ENCODE measurements around the gene ARHGAP31.

ARHGAP31 gene

DNA sequence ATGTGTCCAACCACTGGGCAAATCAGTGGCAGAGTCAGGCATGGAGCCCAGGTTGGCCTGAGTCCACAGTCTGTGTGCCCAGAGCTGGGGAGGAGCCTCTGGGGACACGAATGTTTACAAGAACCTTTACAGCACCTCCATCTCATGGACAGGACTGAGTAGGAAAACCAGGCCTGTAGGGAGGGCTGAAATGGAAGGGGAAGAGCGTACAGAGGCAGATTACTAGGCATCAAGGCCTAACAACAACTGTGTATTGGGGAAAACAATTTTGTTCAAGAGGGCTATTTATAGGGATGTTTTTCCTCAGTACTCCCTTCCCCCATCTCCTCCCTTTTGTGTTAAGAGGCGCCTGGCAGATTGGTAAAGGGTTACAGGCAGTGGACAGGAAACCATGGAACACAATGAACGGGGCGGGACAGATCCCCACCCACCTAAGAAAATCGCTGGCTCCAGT is 15.1 kb upstream of the ARHGAP31 start:
- Histone ChIP-seq H3K27ac (ENCODE audit: low read length) (peak overlapping the region; percentile 27), H3K27me3 (ENCODE audit: low read depth, low read length) (no peaks in the 10 kb centered on the region), H3K36me3 (ENCODE audit: control insufficient read depth in 1 of 2, insufficient read depth in 2 of 2, low read length in 2 of 2) (no peaks in the 10 kb centered on the region), H3K4me1 (ENCODE audit: control insufficient read depth in 1 of 2, insufficient read depth in 2 of 2, low read length in 2 of 2) (peaks cover 0 to 6% of the 10 kb centered on the region in 2 donors), H3K9me3 (ENCODE audit: control insufficient read depth in 1 of 2, low read length in 2 of 2) (no peaks in the 10 kb centered on the region), H3K4me3 (ENCODE audit: low read depth in 1 of 2, low read length in 2 of 2) (no peak overlapping the region)

DNA sequence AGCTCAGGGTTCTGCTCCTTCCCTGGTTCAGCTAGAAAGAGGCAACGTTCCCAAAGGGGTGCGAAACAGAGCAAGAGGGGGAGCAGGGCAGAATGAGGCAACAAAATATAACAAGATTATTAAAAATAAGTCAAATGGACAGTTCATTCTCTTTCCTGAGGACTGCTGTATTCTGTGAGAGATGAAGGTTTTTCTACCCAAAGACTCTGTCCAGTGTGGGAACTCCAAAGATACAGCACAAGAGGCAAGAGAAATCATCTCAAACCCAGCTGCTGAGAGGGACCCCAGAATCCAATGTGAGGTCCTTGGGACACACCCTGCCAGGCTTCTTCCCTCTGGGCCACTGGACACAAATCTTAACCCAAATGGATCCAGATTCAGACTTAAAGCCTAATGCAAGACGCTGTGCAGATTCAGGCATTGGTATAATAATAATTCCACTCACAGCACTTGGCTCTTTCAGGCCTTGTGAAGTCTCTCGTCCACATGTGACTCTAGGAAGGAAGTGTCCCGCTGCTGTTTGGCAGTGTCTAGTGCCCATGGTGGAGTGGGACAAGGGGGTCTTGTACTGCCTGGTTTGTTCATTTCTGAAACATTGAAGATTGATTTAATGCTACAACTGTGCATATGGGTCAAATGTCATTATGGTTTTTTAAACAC is 14.5 kb upstream of the ARHGAP31 start:
- Histone ChIP-seq H3K27ac (ENCODE audit: low read length) (peak overlapping the region; percentile 27), H3K4me1 (ENCODE audit: control insufficient read depth in 1 of 2, insufficient read depth in 2 of 2, low read length in 2 of 2) (peaks cover 0 to 6% of the 10 kb centered on the region in 2 donors), H3K4me3 (ENCODE audit: low read depth in 1 of 2, low read length in 2 of 2) (no peak overlapping the region), H3K36me3 (ENCODE audit: control insufficient read depth in 1 of 2, insufficient read depth in 2 of 2, low read length in 2 of 2) (no peaks in the 10 kb centered on the region), H3K9me3 (ENCODE audit: control insufficient read depth in 1 of 2, low read length in 2 of 2) (no peaks in the 10 kb centered on the region), H3K27me3 (ENCODE audit: low read depth, low read length) (no peaks in the 10 kb centered on the region)

DNA sequence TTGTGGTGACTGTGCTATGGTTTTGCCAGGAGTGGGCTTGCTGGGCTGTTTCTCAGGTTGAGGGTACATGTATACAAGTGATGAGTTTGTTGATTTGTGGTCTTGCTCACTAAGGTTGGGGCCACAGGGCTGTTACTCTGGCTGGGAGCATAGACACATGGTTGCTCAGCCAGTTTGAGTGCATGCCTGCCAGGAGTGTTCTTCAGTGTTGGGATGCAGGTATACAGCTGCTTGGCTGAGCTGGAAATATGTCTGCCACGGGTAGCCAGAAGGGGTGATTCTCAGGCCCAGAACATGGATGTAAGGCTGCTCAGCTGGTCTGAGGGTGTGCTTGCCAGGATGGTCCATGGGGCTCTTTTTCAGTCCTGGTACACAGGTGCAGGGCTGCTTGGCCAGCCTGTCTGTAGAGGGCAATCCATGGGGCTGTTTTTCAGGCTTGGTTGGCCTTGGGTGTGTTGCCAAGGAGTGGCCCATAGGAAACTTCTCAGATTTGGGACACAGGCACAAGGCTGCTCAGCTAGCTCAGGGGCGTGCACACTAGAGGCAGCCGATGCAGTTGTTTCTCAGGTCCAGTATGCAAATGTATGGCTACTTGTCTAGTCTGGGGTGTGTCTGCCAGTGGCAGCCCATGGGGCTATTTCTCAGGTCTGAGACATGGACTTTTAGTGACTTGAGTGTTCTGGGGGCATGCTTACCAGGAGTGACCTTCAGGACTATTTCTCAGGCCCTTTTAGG is 5.3 kb upstream of the ARHGAP31 start:
- H3K9me3 ChIP-seq (ENCODE audit: control insufficient read depth in 1 of 2, low read length in 2 of 2): peaks cover 0 to 4% of the 10 kb centered on the region in 2 donors
- H3K27ac ChIP-seq (ENCODE audit: low read length): no peak overlapping the region
- peaks cover 0 to 9% of the 10 kb centered on the region in 2 donors for H3K4me1 ChIP-seq (ENCODE audit: control insufficient read depth in 1 of 2, insufficient read depth in 2 of 2, low read length in 2 of 2)
- H3K4me3 ChIP-seq (ENCODE audit: low read depth in 1 of 2, low read length in 2 of 2): no peak overlapping the region
- H3K36me3 ChIP-seq (ENCODE audit: control insufficient read depth in 1 of 2, insufficient read depth in 2 of 2, low read length in 2 of 2): no peaks in the 10 kb centered on the region
- no peaks in the 10 kb centered on the region for H3K27me3 ChIP-seq (ENCODE audit: low read depth, low read length)

DNA sequence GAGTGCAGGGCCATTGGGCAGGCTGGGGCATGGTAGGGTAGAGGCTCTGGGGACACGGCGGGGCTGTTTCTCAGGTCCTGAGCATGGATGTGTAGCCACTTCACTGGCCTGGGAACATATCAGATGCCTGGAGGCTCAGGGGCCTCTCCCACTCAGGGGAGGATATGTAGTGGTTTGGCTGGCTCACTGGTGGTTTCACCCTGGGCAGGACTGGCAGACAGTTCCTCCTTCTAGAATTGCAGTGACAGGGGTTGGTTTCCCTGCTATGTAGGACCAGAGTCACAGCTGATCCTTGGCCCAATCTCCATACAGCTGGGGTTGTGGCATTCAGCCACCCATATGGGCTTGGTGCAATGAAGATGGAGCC is 4.8 kb upstream of the ARHGAP31 start:
- peaks cover 0 to 9% of the 10 kb centered on the region in 2 donors for H3K4me1 ChIP-seq (ENCODE audit: control insufficient read depth in 1 of 2, insufficient read depth in 2 of 2, low read length in 2 of 2)
- H3K36me3 ChIP-seq (ENCODE audit: control insufficient read depth in 1 of 2, insufficient read depth in 2 of 2, low read length in 2 of 2): peaks cover 0 to under 1% of the 10 kb centered on the region in 2 donors
- H3K9me3 ChIP-seq (ENCODE audit: control insufficient read depth in 1 of 2, low read length in 2 of 2): peaks cover 0 to 4% of the 10 kb centered on the region in 2 donors
- no peaks in the 10 kb centered on the region for H3K27me3 ChIP-seq (ENCODE audit: low read depth, low read length)
- H3K4me3 ChIP-seq (ENCODE audit: low read depth in 1 of 2, low read length in 2 of 2): no peak overlapping the region
- H3K27ac ChIP-seq (ENCODE audit: low read length): no peak overlapping the region

DNA sequence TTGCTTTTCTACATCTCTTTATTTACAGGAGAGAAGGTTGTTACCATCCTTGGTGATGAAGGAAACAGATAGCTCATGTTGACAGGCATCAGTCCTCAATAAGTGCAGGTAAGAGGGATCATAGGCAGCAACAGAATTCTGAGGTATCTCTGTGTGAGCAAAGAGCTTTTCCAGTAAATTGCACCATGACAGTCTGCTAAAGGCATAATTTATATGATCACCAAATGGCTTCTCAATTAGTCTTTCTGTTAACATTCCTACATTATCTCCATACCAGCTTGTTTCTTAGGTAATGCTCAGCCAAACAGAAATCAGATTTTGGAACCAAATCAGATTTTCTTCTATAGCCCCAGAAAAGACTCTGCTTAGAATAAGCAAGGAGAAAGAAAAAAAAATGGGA is 3.6 kb upstream of the ARHGAP31 start:
- peaks cover 0 to 9% of the 10 kb centered on the region in 2 donors for H3K4me1 ChIP-seq (ENCODE audit: control insufficient read depth in 1 of 2, insufficient read depth in 2 of 2, low read length in 2 of 2)
- H3K36me3 ChIP-seq (ENCODE audit: control insufficient read depth in 1 of 2, insufficient read depth in 2 of 2, low read length in 2 of 2): peaks cover 0 to 4% of the 10 kb centered on the region in 2 donors
- H3K9me3 ChIP-seq (ENCODE audit: control insufficient read depth in 1 of 2, low read length in 2 of 2): peaks cover 0 to 4% of the 10 kb centered on the region in 2 donors
- H3K4me3 ChIP-seq (ENCODE audit: low read depth in 1 of 2, low read length in 2 of 2): no peak overlapping the region
- H3K27ac ChIP-seq (ENCODE audit: low read length): no peak overlapping the region
- H3K27me3 ChIP-seq (ENCODE audit: low read depth, low read length): no peaks in the 10 kb centered on the region

DNA sequence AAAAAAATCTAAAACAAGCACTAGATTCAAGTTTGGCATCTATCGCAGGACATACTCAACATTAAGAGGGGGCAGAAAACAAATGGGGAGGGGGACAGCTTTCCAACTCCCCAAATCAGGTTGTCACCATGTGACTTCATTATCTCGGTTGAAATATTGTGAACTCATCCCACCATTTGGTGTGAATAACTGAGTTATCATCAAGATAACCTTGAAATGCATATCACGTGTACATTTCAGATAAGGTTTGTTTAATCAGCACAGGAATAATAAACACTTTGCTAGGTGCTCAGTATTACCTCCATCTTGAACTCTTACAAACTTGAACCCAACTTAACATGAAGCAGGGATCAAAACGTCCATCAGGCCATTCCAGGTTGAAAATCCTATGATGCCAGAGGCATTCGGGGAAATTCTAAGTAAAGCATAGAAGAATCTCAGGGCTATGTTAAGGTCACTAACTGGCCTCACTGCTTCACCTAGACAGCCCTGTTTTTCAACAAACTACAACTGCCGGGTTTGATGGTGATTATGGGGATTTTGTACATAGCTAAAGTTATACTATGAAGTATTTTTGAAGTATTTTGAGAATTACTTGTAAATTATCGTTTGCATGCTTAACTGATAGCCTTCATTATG is 3.0 kb upstream of the ARHGAP31 start:
- Histone ChIP-seq H3K4me3 (ENCODE audit: low read depth in 1 of 2, low read length in 2 of 2) (no peak overlapping the region), H3K27me3 (ENCODE audit: low read depth, low read length) (no peaks in the 10 kb centered on the region), H3K9me3 (ENCODE audit: control insufficient read depth in 1 of 2, low read length in 2 of 2) (peaks cover 0 to 4% of the 10 kb centered on the region in 2 donors), H3K36me3 (ENCODE audit: control insufficient read depth in 1 of 2, insufficient read depth in 2 of 2, low read length in 2 of 2) (peaks cover 0 to 4% of the 10 kb centered on the region in 2 donors), H3K4me1 (ENCODE audit: control insufficient read depth in 1 of 2, insufficient read depth in 2 of 2, low read length in 2 of 2) (peaks cover 0 to 9% of the 10 kb centered on the region in 2 donors), H3K27ac (ENCODE audit: low read length) (no peak overlapping the region)

DNA sequence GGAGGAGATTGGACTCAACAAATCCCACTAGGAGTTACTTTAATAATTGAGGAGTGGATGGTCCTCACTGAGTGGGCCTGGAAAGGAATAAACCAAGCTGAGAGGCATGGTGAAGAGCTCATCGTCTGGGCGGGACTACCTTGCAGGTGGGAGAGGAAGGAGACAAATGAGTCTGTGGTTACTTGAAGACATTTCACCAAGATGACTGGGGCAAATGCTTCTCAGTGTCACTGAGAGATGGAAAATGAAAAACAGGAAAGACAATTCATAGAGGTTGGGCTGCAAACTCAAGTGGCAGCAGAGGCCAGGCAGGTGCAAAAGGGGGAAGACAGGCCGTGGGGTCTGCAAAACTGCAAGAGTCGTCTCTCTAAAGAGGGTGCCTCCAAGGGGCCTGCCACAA is 1.5 kb upstream of the ARHGAP31 start:
- Histone ChIP-seq H3K4me3 (ENCODE audit: low read depth in 1 of 2, low read length in 2 of 2) (no peak overlapping the region), H3K4me1 (ENCODE audit: control insufficient read depth in 1 of 2, insufficient read depth in 2 of 2, low read length in 2 of 2) (peaks cover 0 to 22% of the 10 kb centered on the region in 2 donors), H3K36me3 (ENCODE audit: control insufficient read depth in 1 of 2, insufficient read depth in 2 of 2, low read length in 2 of 2) (peaks cover 0 to 4% of the 10 kb centered on the region in 2 donors), H3K27ac (ENCODE audit: low read length) (no peak overlapping the region), H3K27me3 (ENCODE audit: low read depth, low read length) (no peaks in the 10 kb centered on the region), H3K9me3 (ENCODE audit: control insufficient read depth in 1 of 2, low read length in 2 of 2) (no peaks in the 10 kb centered on the region)

DNA sequence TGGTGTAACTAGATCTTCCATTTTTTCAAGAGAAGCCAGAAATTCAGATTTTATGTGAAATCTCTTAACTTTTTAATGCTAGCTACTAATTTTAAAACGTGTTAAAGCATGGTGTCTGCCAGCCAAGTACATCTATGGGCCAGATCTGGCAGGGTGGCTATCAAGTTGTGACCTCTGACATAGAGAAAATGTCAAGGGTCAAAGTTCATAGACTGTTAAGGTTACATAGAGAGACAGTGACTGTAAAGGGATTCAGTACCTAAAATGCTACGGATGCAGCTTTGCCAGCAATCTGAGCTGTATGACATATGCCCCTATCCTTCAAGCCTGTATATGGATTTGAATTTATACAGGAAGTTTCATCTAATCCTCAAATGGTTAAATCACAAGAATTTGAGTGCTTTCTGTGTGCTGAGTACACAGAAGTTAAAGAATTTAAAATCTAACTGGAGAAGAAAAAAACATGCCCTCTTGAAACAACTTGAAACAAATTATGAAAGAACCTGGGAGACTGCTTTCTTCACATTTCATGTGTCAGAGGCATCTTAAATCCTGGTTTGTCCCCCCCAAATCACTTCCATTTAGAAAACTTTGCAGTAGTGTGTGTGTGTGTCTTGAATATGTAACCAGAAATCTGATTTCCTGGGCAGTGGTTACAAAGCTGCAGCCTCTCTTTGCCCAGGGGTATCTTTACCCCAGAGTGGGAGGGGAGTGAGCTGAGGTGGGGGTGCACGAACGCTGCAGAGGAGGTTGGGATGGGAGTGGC is 895 bp upstream of the ARHGAP31 start:
- Histone ChIP-seq H3K27me3 (ENCODE audit: low read depth, low read length) (no peaks in the 10 kb centered on the region), H3K36me3 (ENCODE audit: control insufficient read depth in 1 of 2, insufficient read depth in 2 of 2, low read length in 2 of 2) (peaks cover 0 to 8% of the 10 kb centered on the region in 2 donors), H3K27ac (ENCODE audit: low read length) (peak overlapping the region; percentile 73), H3K4me1 (ENCODE audit: control insufficient read depth in 1 of 2, insufficient read depth in 2 of 2, low read length in 2 of 2) (peaks cover 0 to 27% of the 10 kb centered on the region in 2 donors), H3K9me3 (ENCODE audit: control insufficient read depth in 1 of 2, low read length in 2 of 2) (no peaks in the 10 kb centered on the region), H3K4me3 (ENCODE audit: low read depth in 1 of 2, low read length in 2 of 2) (peak overlapping the region; percentile 79 to 85)

DNA sequence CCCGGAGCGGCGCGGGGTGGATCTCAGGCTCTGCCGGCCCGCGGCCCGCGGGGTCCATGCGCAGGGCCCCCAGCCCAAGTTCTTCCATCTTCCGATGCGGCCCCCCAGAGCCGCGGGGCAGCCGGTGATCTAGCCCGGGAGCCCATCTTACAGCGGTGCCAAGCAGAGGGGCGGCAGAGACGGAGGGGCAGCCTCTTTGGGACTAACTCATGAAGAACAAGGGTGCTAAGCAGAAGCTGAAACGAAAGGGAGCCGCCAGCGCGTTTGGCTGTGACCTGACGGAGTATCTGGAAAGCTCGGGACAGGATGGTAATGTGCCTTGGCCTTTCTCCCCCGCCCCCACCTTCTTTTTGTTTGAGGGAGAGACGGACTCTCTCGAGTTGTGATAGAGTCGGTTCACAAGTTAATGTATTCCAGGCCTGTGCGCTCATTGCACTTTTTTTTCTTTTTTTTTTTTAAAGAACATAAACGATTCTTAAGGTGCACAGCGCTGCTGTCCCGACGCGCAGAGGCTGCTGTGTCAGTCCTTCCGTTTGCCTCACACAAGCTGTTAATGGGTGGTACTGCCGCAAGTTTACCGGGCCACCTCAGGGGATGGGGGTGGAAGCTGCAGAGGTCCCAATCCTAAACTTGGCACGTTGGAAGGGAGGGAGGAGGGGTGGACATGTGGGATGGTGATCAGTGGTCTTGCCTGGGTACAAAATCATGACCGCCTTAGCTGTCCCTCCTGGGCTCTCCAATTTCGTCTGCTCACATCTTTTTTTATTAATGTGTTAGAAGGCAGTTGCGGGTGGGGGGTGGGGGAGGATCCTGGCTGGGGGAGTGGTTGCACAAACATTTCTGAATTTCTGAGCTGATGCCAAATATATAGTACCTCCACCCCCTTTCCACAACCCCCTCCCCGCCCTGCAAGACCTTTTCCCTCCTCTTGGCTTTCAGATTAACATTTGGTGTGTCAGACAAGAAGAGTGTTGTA is 801 bp downstream of the ARHGAP31 start:
- Histone ChIP-seq H3K4me1 (ENCODE audit: control insufficient read depth in 1 of 2, insufficient read depth in 2 of 2, low read length in 2 of 2) (peaks cover 0 to 32% of the 10 kb centered on the region in 2 donors), H3K36me3 (ENCODE audit: control insufficient read depth in 1 of 2, insufficient read depth in 2 of 2, low read length in 2 of 2) (peaks cover 0 to 8% of the 10 kb centered on the region in 2 donors), H3K9me3 (ENCODE audit: control insufficient read depth in 1 of 2, low read length in 2 of 2) (no peaks in the 10 kb centered on the region), H3K4me3 (ENCODE audit: low read depth in 1 of 2, low read length in 2 of 2) (peak overlapping the region; percentile 79 to 85), H3K27me3 (ENCODE audit: low read depth, low read length) (no peaks in the 10 kb centered on the region), H3K27ac (ENCODE audit: low read length) (peak overlapping the region; percentile 73)

Data from muscle layer of duodenum (tissue), 2 donors.